ENCODE results near the gene SKIC8.

SKIC8 gene

DNA sequence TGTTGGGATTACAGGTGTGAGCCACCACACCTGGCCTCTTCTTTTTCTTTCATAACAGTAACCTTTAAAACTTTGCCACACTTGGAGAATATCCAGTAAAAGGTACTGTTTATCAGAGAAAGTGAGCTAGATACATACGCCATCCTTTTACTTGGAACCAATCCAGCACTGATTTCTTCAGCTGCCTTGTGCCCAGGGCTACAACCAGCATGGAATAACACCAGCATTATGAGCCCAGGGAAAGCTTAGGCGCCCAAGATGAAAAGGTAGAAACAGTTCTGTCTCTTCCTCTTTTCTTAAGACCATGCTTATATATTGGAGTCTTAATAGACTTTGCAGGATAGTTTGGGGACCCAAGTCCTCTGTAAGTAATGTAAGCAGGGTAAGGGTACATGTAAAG is 8.4 kb downstream of the SKIC8 start:
- no peak for DNase-seq (ENCODE audit: low read depth in 2 of 2)

DNA sequence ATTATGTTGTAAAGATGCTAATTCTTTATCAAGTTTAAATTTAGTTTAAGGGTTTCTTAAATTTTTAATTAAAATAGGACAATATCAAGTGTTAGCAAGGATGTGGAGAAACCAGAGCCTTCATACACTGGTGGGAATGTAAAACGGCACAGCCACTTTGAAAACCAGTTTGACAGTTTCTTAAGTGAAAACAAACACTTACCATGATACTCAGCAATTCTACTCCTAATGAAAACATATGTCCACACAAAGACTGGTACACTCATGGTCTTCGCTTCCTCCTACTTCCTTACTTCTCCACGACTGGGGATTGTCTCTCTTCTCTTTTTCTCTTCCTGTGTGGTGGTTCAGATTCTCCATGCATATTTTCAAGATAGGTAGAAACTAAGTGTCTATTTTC is 9.2 kb downstream of the SKIC8 start:
- no peak for DNase-seq (ENCODE audit: low read depth in 2 of 2)

DNA sequence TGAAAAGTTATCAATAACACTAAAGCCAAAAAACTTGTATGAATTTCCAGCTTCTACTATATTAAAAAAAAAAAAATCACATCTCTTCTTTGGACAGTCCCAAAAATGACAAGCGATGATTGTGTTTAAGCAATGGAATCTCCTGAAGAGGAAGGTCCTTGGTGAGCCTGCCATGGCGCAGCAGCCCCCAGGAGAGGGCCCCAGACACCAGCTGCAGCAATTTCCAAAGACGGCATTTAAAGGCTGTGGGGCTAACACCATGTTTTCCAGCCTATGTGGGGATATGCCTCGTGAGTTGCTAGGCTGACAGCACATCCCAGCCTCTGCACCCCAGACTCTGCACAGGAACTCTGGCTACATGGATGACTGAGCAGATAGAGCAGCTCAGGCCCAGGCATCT is 14.7 kb downstream of the SKIC8 start:
- DNase-seq (ENCODE audit: low read depth in 2 of 2), result no peak

DNA sequence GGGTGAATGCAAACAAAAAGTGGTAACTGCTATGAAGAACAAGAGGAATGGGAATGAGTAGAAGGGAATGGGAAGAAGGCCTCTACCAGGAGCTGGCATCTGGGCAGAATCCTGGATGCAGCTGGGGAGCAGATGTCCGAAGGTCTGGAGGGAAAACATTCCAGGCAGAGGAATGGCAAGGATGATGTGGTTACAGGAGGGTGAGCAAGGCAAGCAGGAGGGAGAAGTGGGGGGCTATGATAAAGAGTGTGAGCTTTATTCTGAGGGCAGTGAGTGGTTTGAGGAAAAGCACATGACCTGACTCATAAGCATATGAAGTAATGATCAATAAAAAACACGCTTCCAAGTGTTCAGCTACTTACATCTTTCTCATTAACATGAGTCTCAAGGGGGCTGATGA is 17.1 kb downstream of the SKIC8 start:
- no peak for DNase-seq (ENCODE audit: low read depth in 2 of 2)

DNA sequence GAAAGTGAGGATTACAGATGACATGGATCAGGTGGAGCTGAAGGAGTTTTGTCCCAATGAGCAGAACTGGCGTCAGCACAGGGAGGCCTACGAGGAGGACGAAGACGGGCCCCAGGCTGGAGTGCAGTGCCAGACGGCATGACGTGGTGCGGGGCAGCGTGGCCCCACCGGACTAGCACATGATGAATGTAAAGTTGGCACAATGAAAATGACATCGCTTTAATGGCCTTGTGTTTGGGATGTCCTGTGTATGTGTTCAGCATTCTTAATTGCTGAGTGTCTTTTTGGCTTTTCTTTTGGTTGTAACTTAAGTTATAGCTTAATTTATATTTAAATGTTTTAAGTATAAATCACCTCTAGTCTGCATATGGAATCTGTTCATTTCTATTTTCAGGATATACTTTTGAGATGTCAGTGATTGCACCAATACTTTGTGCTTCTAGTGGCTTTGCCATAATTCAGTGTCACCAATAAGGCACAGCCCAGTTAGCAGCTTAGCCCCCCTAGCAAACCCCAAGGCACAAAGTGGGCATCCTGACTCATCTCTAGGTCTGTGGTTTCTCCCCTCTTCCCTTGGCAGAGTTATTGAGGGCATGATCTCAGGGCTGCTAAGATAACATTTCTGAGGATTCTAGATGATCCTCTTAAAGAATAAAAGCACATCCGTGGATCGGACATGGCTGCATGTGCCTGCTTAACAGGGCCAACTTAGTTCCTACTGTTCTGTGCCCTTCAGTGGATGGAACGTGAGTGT is 18.9 kb downstream of the SKIC8 start:
- no peak for DNase-seq (ENCODE audit: low read depth in 2 of 2)

DNA sequence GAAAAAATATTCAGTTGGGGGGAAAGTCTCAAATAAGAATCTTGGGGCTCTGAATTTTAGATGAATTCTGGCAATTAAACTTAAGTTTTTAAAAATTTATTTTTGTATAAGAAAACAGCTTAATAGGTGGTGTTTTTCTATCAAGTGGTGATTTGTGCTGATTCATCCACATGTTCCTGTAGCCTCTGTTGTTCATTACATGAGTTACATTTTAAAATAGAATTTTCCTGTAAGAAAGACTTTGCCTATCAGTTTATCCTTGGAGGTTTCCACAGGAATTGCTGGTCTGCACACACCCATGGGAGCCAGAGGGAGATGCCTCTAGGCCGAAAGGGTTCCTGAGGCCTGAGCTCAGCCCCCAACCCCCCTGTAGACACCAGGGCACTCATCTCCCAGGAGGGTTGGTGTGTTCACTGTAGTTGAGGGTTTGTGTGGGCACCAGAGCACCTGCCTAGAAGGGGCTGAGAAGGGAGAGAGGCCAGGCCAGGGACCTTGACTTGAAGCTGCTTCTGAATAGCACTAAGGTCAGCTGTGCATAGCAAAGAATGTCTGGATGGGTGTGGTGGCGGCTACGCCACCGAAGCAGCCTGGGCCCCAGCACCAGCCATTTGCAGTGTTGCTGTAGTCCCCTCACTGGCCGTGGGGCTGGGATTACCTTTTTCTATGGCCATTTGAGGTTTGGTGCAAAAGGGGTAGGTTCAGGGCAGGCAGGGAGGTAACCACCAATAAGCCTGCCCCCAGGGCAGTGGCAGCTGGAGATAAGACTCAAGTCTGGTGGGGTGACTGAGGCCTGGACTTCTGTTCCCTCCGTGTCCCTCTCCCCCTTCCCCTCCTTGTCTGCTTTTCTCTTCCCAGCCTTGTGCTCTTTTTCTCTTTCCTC is 23.1 kb downstream of the SKIC8 start:
- no peak for DNase-seq (ENCODE audit: low read depth in 2 of 2)

DNA sequence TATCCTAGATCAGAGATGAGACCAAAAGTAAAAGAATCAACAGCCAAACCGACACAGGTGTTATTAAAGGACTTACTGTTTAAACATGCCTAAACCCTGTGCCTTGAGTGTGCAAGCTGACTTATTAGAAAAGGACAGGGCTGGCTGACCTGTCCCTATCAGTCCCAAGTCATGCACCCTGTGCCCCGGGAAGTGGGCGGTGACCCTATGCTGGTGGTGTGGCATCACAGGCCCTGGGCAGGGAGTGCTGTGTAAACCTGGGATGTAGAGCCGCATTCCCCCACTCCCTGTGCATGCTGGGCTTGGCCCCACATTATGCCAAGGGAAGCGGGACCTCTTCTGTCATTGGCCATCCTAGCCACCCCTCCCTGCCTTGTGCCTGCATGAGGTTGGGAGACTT is 24.4 kb downstream of the SKIC8 start:
- DNase-seq (ENCODE audit: low read depth in 2 of 2), result no peak

DNA sequence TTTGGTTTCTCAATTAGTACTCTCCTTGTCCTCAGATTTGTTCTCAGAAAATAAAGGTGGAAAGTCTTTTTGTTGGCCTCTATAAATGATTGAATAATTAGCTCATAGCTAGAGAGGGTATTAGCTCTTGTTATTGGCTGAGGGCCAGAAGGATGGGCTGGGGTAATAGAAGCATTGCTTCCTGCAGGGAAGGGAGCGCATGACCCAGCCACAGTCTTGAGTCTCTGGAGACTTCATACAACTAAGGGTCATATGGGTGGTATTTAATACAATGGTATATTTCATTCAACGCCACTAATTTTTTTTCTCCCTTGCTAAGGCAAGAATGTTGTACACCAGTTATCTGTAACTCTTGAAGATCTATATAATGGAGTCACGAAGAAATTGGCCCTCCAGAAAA is 26.6 kb downstream of the SKIC8 start:
- DNase-seq (ENCODE audit: low read depth in 2 of 2), result no peak

DNA sequence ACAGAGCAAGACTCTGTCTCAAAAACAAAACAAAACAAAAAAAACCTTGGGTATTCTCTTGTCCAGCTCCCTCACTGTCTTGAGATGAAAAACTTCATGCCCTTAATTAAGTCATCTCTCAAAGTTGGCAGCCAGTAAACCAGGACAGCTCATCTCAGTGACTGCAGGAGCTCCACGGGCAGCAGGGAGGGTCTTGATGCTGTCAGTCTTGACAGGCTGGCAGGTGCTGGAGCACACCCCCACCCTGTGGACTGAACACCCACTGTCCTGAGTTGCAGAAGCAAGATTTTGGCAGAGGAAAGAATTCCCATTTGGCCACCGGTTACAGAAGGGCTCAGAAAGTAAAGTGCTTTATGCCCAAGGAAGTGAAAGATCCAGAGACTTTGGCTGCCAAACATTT is 27.1 kb downstream of the SKIC8 start:
- no peak for DNase-seq (ENCODE audit: low read depth in 2 of 2)

DNA sequence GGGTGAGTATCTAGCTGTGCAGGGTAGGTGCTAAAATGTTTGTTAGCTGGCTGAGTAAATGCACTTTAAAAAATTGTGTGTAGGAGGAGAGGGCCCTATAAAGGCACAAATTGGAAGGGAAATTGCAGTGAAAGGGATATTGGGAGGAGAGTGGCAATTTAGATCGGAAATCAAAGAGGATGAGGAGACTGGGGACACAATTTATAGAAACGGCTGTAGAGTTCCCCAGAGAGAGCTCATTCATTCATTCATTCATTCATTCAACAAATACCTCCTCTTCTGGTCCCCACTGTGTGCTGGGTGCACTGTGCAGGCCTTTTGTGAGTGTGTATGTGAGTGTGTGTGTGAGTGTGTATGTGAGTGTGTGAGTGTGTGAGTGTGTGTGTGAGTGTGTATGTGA is 32.6 kb downstream of the SKIC8 start:
- no peak for DNase-seq (ENCODE audit: low read depth in 2 of 2)

DNA sequence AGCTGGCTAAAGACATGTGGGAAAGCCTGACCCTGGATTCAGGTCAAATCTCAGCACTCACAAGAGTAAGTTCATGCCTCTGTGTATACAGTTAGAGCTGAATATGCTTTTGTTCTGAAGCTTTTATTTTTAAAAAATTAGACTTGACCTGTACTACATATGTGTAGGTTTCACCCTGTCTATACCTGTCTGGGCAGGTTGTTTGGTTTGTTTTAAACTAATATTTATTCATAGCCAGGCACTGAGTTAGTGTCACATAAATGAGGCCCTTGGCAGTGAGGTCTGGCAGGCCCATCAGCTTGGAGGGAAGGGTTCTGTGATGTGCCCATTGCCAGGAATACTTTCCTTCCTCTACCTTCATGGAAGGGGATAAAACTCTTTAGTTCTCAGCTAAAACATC is 33.2 kb downstream of the SKIC8 start:
- DNase-seq (ENCODE audit: low read depth in 2 of 2), result no peak

DNA sequence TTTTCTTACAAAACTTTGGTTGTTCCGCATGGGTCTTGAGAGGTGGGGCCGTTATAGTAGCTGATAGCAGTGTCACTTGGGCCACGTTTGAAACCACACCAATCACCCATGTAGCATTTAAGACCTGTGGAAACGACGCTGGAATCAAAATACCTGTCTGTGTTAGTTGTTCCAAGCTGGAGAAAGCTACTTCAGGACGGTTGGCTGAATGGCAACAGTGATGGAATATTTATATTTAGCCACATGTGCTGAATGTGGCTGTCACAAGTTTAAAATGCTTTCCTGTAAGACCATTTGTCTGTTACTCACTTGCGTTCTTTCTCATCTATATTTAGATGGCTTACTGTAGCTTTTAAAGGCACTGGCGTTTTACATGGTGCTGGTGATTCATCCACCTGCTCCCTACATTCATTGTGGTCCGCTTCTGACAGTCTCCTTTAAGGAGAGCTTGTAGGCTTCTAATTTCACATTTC is 33.6 kb downstream of the SKIC8 start:
- DNase-seq (ENCODE audit: low read depth in 2 of 2), result no peak

DNA sequence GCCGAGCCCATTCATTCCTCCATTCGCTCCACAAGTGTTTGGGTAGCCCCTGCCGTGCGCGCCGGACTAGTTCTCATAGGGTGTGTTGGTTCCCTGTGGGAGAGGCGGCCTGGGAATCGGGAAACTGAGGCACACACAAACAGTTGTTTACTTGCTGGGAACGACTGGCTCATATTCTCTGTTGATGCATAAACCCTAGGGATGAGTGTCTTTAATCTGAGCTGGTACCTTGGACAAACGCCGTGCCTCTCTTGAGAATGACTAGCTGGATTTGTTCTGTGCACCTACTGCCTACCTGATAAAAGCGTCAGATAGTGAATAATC is 34.3 kb downstream of the SKIC8 start:
- DNase-seq (ENCODE audit: low read depth in 2 of 2), result no peak

DNA sequence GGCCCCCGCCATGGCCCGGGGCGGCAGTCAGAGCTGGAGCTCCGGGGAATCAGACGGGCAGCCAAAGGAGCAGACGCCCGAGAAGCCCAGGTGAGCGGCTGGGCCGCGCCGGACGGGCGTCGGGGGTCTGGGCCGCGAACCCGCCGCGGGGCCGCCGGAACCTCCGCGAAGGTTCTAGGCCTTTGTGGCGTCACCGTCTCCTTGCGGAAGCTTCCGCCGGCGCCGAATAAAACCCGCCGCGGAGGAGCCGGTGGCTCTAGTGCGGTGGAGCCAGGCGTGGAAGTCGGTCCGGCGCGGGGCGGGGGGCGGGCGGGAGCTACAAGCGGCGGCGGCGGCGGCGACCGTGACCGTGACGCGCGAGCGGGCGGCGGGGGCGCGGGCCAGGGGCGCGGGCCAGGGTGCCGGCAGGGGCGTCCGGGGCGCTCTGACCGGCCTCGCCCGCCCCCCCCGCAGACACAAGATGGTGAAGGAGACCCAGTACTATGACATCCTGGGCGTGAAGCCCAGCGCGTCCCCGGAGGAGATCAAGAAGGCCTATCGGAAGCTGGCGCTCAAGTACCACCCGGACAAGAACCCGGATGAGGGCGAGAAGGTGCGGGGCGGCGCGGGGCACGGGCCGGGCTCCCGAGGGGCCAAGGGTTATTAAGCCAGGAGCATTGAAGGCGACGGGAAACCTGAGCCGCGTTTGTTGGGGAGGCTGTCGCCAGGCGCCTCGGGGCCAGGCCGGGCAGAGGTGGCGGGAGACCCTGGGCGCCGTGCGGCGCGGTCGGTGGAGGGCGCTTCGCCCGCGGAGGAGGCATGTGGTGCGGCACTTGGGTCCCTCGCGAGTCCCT is 34.9 kb downstream of the SKIC8 start, which contains the start of gene DNAJA4:
TSS of gene DNAJA4 (plus strand) at position 259 of the 833 bp plus-strand sequence. CDS start at position 461, 202 bp downstream.
- DNase-seq (ENCODE audit: low read depth in 2 of 2), result peak; percentile 29 to 40

DNA sequence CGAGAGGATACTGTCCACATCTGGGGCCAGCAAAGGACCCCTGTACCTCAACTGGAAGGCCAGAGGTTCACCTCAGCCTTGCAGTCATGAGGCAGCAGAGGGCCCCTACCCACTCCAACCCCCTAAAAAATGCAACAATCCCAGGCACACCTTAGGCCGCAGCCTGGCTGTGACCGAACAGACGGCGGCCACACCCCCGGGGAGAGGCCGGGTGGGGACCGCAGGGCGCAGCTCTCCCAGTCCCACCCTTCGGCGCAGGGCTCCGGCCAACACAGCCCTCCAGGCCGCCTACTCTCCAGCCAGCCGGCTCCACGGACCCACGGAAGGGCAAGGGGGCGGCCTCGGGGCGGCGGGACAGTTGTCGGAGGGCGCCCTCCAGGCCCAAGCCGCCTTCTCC is 35.5 kb downstream of the SKIC8 start:
- no peak for DNase-seq (ENCODE audit: low read depth in 2 of 2)

DNA sequence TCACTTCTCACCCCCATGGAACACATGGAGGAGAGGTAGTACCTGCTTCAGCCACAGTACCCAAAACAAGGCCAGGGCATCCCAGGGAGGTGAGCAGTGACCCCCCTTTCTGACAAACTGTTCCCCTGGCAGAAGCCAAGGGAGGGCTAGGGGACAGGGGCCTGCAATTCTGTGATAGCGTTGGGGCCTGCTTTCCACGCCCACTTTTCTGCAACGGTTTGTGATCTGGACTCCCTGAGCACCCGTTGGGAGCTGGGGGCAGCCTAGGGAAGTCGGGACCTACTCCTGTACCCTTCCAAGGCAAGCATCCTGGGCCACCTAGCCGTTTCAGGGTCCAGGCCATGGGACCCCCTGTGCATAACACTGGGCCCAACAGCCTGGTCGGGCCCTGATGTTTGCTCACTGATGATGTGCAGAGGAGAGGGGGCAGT is 36.0 kb downstream of the SKIC8 start:
- no peak for DNase-seq (ENCODE audit: low read depth in 2 of 2)

DNA sequence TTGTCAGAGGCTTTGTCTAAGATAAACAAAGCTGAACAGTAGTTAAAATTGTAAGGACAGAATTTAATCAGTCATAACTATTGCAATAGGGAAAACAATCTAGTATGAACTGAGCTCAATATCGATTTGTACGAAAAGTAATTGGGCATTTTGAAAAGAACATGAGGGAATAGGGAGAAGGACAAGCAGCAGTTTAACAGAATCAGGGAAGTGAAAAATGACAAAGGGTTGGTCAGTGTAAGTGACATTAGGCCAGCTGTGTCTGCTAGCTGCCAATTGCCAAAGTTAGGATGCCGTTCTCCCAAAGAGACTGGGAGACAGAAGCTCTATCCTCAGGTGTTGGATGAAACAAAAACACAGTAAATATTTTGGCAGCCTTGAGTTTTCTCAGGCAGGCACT is 38.3 kb downstream of the SKIC8 start:
- no peak for DNase-seq (ENCODE audit: low read depth in 2 of 2)

DNA sequence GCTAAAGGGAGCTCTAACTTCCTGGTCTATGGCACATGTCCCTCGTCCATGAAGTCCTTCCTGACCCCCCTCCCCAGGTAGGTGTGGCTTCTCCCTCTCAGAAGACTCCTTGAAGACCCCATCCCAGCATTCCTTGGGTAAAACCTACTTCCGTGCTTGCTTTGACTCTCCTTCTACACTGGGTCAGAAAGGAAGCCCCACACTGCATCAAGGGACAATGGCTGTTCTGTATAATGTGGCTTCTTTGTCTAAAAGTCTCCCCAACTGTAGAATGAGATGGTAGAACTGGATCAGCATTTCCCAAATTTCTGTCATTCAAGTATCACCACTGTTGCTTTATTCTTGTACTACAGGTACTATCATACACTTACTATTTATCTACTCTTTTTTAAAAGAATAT is 38.9 kb downstream of the SKIC8 start:
- no peak for DNase-seq (ENCODE audit: low read depth in 2 of 2)

DNA sequence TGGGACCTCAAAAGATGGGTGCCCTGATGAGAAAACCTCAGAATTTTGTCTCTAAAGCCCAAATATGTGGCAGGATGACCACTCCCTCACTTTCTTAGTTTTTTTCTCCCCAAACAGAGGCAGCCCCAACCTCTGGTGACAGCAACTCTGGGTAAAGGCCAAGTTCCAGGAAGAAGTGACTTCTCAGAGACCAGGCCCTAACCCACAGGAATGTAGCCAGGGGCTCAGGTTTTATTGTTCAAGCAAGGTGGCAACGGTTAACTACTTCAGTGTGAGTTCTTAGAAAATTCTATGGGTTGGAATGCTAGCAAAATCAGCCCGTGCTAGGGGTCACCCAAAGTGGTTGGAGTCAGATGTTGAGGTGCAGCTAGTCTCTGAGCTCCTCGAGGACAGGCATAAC is 40.2 kb downstream of the SKIC8 start:
- DNase-seq (ENCODE audit: low read depth in 2 of 2), result no peak

DNA sequence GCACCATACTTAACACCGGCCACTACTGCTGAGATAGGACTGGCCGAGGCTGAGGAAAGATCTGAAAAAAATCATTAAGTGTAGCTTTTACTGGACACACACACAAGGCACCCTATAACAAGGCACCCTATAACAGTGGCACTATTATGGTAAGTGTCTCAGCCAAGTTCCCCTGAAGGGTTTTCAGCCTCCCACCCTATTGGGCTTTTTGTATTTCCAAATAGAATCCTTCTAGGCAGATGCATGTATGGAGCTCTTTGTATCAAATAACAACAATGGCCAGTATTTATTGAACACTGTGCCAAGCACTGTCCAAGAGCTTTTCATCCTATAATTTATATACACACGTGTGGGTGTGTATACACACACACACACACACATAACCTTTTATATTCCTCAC is 41.7 kb downstream of the SKIC8 start:
- no peak for DNase-seq (ENCODE audit: low read depth in 2 of 2)

DNA sequence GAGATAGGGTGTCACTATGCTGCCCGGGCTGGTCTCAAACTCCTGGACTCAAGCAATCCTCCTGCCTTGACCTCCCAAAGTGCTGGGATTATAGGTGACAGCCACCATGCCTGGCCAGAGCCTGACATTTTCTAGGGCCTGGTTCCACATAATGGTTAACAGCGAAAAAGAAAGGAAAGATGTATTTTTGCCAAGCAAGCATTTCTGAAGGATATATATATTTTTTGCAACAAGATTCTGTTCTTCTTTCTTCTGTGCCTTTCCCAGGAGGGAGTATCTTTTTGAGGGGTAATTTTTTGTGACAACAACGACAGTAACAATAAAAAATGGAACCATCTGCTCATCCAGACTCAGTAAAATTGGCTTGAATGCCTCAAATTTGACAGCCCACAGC is 43.4 kb downstream of the SKIC8 start:
- DNase-seq (ENCODE audit: low read depth in 2 of 2), result no peak

DNA sequence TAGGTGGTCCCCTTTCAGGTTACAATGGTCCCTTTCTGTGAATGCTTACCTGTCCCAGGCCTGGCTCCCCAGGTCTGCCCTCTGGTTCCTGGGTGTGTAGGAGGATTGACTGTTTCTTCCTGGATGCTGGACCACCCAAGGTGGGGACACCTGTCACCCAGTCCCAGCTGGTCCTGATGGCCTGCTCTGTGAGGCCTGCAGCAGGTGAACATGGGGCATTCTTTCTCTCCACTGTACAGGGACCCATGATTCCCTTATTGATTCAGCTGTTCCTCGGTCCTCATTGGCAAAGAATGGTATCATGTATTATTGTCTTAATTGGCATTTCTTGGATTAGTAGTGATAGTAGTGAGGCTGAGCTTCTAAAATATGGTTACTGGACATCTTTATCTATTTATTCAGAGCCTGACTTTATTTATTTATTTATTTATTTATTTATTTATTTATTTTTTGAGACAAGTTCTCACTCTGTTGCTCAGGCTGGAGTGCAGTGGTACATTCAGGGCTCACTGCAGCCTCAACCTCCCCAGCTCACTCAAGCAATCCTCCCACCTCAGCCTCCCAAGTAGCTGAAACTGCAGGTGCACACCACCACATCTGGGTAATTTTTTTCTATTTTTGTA is 43.9 kb downstream of the SKIC8 start:
- no peak for DNase-seq (ENCODE audit: low read depth in 2 of 2)

Measured in stimulated activated CD8-positive, alpha-beta memory T cell treated with anti-CD3 and anti-CD28 coated beads, Interleukin-15, amount 100 ng/mL, for 48 hours (primary cell).